GM18526 (cell line): Measurements from ENCODE around the gene ADCY1.

Source experiments
- POLR2A ChIP-seq: IDR thresholded peaks from 3 replicates; pipeline ENCODE4 v1.6.1; 2011; ENCODE audit not compliant: insufficient read length; ENCODE audit errors: extremely low read depth

ADCY1 gene

GRCh38 chr7:45573661-45574415 is at the start of gene ADCY1:
Gene ADCY1 (plus strand): TSS chr7:45574368. CDS start chr7:45574544, 176 bp downstream.
- TF ChIP-seq POLR2A, result no peak

- no peak for TF ChIP-seq POLR2A
Measured at GRCh38 chr7:45524445-45524844, 49.7 kb upstream of the ADCY1 start.

- TF ChIP-seq POLR2A, result no peak
Measured at GRCh38 chr7:45525057-45525456, 49.1 kb upstream of the ADCY1 start.

GRCh38 chr7:45543473-45543872 is 30.7 kb upstream of the ADCY1 start:
- TF ChIP-seq POLR2A, result no peak

- TF ChIP-seq POLR2A, result no peak
Measured at GRCh38 chr7:45563401-45563800, 10.8 kb upstream of the ADCY1 start.

GRCh38 chr7:45563941-45564461 is 10.2 kb upstream of the ADCY1 start:
- TF ChIP-seq POLR2A, result no peak

- no peak for TF ChIP-seq POLR2A
Measured at GRCh38 chr7:45564485-45564884, 9.7 kb upstream of the ADCY1 start.

- no peak for TF ChIP-seq POLR2A
Measured at GRCh38 chr7:45564886-45565455, 9.2 kb upstream of the ADCY1 start.

GRCh38 chr7:45566386-45566785 is 7.8 kb upstream of the ADCY1 start:
- no peak for TF ChIP-seq POLR2A

GRCh38 chr7:45566961-45567360 is 7.2 kb upstream of the ADCY1 start:
- no peak for TF ChIP-seq POLR2A

- no peak for TF ChIP-seq POLR2A
Measured at GRCh38 chr7:45567713-45568112, 6.5 kb upstream of the ADCY1 start.

GRCh38 chr7:45568536-45569289 is 5.5 kb upstream of the ADCY1 start:
- TF ChIP-seq POLR2A, result no peak

GRCh38 chr7:45569290-45569685 is 4.9 kb upstream of the ADCY1 start:
- TF ChIP-seq POLR2A, result no peak

- TF ChIP-seq POLR2A, result no peak
Measured at GRCh38 chr7:45570797-45571196, 3.4 kb upstream of the ADCY1 start.

- TF ChIP-seq POLR2A, result no peak
Measured at GRCh38 chr7:45573204-45573603, 964 bp upstream of the ADCY1 start.

GRCh38 chr7:45574416-45574668 is 174 bp downstream of the ADCY1 start:
- no peak for TF ChIP-seq POLR2A
